ENCODE results near the gene OTUD7B.

OTUD7B gene

DNA sequence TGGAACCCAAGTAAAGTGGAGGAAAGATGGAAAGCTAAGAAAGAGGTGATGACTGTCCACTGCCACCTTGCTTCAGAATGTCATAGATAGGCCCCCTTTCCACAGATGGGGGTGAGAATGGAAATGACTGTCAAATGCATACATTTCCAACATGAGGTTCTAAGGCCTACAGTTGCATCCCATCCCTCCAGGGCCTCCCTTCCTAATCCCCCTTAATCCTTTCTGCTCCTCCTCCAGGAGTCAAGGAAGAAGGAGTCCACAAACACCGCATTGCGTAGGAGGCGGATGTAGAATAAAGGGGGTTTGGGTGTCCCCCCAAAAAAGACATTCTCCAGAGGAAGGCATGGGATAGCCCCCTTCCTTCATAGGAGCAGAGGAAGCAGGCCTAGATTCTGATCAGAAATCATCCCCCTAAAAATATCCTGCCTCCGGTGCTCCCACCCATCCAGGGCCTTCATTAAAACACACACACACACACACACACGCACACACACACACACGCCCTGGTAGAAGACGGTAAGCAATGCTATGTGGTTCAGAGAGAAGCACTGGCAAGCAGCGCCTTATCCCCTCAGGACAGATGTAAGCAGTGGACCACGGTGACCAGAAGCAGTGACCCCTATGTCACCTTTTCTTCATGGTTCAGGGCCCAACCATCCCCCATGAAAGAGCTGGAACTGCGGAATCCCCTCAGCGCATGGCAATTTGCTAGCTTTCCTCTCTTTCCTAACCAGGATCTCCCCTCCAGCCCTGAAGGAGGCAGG lies 94.9 kb downstream of the OTUD7B start:
- H3K9me3 ChIP-seq, result no peaks in the 10 kb centered on the region
- H3K4me3 ChIP-seq, result no peak overlapping the region
- in situ Hi-C loops (cut with MboI; ENCODE audit: low sequenced_read_pairs), result loop anchor here (25.0 kb wide), 1 partner anchor 247 kb away; no protein-coding TSS in a partner anchor
- no peaks in the 10 kb centered on the region for H3K27me3 ChIP-seq (ENCODE audit: low read depth)
- no peaks in the 10 kb centered on the region for H3K36me3 ChIP-seq (replicated peaks)
- DNase-seq (ENCODE audit: low spot score in 2 of 2), result no peak
- H3K4me1 ChIP-seq, result no peaks in the 10 kb centered on the region

- no peaks in the 10 kb centered on the region for H3K36me3 ChIP-seq (replicated peaks)
- no peaks in the 10 kb centered on the region for H3K9me3 ChIP-seq
- no peaks in the 10 kb centered on the region for H3K27me3 ChIP-seq (ENCODE audit: low read depth)
- no peaks in the 10 kb centered on the region for H3K4me1 ChIP-seq
- H3K4me3 ChIP-seq, result no peak overlapping the region
- in situ Hi-C loops (cut with MboI; ENCODE audit: low sequenced_read_pairs), result loop anchor here (25.0 kb wide), 1 partner anchor 248 kb away; no protein-coding TSS in a partner anchor
- DNase-seq (ENCODE audit: low spot score in 2 of 2), result no peak
These were observed 96.0 kb downstream of the OTUD7B start for GRCh38 chr1:149914545-149914944.

DNA sequence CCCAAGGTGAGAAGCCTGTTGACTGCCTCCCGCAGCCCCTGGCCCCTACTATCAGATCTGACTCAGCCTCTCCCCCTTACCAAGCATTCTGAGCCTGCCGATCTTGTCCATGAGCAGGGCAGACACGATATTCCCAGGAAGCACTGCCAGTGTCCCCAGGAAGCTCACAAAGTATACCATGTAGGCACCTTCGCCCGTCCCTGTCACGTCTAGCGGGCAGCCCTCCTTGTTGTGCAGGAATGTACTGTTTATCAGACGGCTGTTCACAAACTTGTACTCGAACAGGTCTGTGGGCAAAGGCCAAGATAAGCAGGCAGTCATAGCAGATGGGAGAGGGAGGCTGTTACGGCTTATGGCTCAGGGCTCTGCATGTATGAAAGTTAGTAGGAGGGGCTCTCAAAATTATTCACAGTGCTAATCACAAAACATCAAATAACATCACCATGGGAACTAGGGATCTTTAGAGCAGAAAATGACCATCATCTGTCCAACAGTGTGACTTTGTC lies 103.9 kb downstream of the OTUD7B start:
- in situ Hi-C loops (cut with MboI; ENCODE audit: low sequenced_read_pairs), result loop anchor here (25.0 kb wide), 1 partner anchor 256 kb away; no protein-coding TSS in a partner anchor

GRCh38 chr1:149903836-149904491 lies 106.6 kb downstream of the OTUD7B start:
- Histone ChIP-seq H3K9me3 (no peaks in the 10 kb centered on the region), H3K4me1 (no peaks in the 10 kb centered on the region), H3K36me3 (replicated peaks) (no peaks in the 10 kb centered on the region), H3K27me3 (ENCODE audit: low read depth) (no peaks in the 10 kb centered on the region), H3K4me3 (no peak overlapping the region)
- in situ Hi-C loops (cut with MboI; ENCODE audit: low sequenced_read_pairs), result loop anchor here (25.0 kb wide), 1 partner anchor 258 kb away; no protein-coding TSS in a partner anchor
- DNase-seq (ENCODE audit: low spot score in 2 of 2), result no peak

More for the DNA sequence above, 103.9 kb downstream of the OTUD7B start:
- DNase-seq (ENCODE audit: low spot score in 2 of 2), result no peak
- Histone ChIP-seq H3K4me3 (no peak overlapping the region), H3K4me1 (no peaks in the 10 kb centered on the region), H3K36me3 (replicated peaks) (no peaks in the 10 kb centered on the region), H3K9me3 (no peaks in the 10 kb centered on the region), H3K27me3 (ENCODE audit: low read depth) (no peaks in the 10 kb centered on the region)

- H3K9me3 ChIP-seq, result no peaks in the 10 kb centered on the region
- H3K27me3 ChIP-seq (ENCODE audit: low read depth), result no peaks in the 10 kb centered on the region
- no peak within 1 kb of the TSS for H3K4me3 ChIP-seq
- in situ Hi-C loops (cut with MboI; ENCODE audit: low sequenced_read_pairs), result loop anchor here (25.0 kb wide), 1 partner anchor 263 kb away; no protein-coding TSS in a partner anchor
- no peaks in the 10 kb centered on the region for H3K4me1 ChIP-seq
- no peaks in the 10 kb centered on the region for H3K36me3 ChIP-seq (replicated peaks)
- DNase-seq (ENCODE audit: low spot score in 2 of 2), result no peak
These were observed 110.9 kb downstream of the OTUD7B start, which contains the start of gene BOLA1 for GRCh38 chr1:149899460-149900284. TSS of gene BOLA1 (plus strand) at chr1:149899568. CDS start at chr1:149900060, 492 bp downstream.

GRCh38 chr1:149896575-149896974 lies 114.0 kb downstream of the OTUD7B start:
- Histone ChIP-seq H3K9me3 (no peaks in the 10 kb centered on the region), H3K4me3 (no peak overlapping the region), H3K27me3 (ENCODE audit: low read depth) (no peaks in the 10 kb centered on the region), H3K4me1 (no peaks in the 10 kb centered on the region), H3K36me3 (replicated peaks) (no peaks in the 10 kb centered on the region)
- DNase-seq (ENCODE audit: low spot score in 2 of 2), result no peak
- in situ Hi-C loops (cut with MboI; ENCODE audit: low sequenced_read_pairs), result no loop called here

DNA sequence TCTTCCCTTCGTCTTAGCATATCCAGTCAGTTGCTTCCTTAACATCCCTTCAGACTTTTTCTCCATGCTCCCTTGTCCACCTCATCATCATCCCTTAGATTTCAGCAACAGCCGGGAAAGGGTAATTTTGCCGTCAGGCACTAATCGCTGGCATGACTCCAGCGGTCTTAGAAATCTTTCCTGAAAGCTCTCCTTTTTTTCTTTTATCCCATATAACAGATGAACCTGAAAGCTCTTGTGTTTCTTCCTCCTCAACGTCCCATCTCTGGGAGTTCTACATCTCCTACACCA lies 121.6 kb downstream of the OTUD7B start:
- Histone ChIP-seq H3K4me1 (peaks cover 16% of the 10 kb centered on the region), H3K27me3 (ENCODE audit: low read depth) (no peaks in the 10 kb centered on the region), H3K4me3 (peak overlapping the region; percentile 59), H3K36me3 (replicated peaks) (no peaks in the 10 kb centered on the region), H3K9me3 (no peaks in the 10 kb centered on the region)
- in situ Hi-C loops (cut with MboI; ENCODE audit: low sequenced_read_pairs), result no loop called here
- peak; percentile 68 to 70 for DNase-seq (ENCODE audit: low spot score in 2 of 2)

GRCh38 chr1:149888247-149888998 lies 122.1 kb downstream of the OTUD7B start:
- H3K36me3 ChIP-seq (replicated peaks), result no peaks in the 10 kb centered on the region
- H3K4me1 ChIP-seq, result peaks cover 17% of the 10 kb centered on the region
- no peaks in the 10 kb centered on the region for H3K9me3 ChIP-seq
- no peaks in the 10 kb centered on the region for H3K27me3 ChIP-seq (ENCODE audit: low read depth)
- in situ Hi-C loops (cut with MboI; ENCODE audit: low sequenced_read_pairs), result no loop called here
- H3K4me3 ChIP-seq, result peak overlapping the region; percentile 59
- DNase-seq (ENCODE audit: low spot score in 2 of 2), result peak; percentile 91 to 93

All from HAP-1 (cell line).